HG02759 (cell line): ENCODE measurements around the gene DLG2.

Source experiments
- ATAC-seq: cut with Tn5 transposase; IDR thresholded peaks from one replicate; pipeline ENCODE4 v1.9.1; 2021; ENCODE audit warnings: mild to moderate bottlenecking, moderate library complexity; ENCODE audit not compliant: unreplicated experiment

The DLG2 gene

DNA sequence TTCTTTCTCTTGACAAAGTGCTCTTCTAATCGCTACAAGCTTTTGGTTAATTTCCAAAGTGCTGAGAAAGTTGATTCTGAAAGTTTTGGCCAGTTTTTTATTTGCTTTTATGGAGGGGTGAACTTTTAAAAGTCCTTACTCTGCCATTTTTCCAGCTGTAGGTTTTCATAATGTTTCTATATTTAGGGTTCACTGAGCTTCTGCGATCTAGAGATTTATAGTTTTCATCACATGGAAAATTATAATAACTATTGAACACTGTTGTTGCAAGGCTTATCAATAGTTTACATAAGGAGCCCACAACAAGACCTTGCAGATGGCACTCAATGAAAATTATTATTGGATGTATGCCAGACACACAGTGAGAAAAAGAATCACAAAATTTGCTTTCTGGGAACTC is 55.1 kb downstream of the DLG2 start:
- ATAC-seq: no peak

DNA sequence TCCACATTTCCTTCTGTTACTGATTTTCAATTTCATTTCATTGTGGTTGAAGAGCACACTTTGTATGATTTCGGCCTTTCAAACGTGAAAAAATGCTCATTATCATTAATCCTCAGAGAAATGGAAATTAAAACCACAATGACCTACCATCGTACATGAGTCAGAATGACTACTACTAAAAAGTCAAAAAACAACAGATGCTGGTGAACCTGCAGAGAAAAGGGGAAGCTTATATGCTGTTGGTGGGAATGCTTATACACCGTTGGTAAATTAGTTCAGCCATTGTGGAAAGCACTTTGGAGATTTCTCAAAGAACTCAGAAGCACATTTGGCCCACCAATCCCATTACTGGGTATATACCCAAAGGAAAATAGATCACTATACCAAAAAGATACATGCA is 57.6 kb downstream of the DLG2 start:
- ATAC-seq: no peak

DNA sequence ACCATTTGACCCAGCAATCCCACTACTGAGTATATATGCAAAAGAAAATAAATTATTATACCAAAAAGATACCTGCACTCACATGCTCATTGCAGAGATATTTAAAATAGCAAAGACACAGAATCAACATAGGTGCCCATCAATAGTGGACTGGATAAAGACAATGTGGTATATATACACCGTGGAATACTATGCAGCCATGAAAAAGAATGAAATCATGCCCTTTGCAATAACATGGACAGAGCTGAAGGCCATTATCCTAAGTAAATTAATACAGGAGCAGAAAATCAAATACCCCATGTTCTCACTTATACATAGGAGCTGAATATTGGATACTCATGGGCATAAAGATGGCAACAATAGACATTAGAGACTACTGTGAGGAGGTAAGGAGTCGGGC is 68.7 kb downstream of the DLG2 start:
- no peak for ATAC-seq

DNA sequence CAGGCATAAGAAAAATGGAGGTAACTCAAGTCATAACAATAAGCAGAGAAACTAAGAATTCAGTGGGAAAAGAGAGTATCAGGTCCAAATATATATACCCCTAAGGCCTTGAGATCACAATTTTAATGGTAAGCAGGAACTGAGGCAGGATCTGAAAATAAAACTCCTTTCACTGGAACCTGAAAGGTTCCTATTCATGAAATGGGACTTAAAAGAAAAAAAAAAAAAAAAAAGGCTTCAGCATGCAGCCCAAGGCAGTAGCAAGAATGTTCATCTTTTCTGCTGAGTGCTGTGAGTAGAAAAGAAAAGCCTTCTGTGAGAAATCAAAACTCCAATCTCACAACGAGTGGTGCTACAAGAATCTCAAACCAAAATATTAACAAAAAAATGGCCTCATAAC is 75.3 kb downstream of the DLG2 start:
- ATAC-seq: no peak

DNA sequence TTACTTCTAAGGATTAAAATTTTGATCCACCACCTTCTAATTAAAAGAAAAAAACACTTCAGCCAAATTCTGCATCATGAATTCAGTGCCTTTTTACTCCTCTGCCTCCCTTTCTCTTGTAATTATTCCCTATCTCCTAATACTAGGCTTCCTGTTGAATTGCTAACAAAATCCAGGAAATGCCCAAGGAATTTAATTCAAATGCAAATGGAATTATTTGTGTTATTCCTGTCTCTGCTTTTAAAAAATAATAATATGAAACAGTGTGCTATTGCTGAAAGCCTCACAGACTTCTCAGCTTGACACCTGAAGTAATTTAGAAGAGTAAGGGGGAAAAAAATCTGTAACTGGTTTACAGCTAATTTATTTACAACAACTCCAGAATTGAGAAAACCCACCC is 85.5 kb downstream of the DLG2 start:
- no peak for ATAC-seq

DNA sequence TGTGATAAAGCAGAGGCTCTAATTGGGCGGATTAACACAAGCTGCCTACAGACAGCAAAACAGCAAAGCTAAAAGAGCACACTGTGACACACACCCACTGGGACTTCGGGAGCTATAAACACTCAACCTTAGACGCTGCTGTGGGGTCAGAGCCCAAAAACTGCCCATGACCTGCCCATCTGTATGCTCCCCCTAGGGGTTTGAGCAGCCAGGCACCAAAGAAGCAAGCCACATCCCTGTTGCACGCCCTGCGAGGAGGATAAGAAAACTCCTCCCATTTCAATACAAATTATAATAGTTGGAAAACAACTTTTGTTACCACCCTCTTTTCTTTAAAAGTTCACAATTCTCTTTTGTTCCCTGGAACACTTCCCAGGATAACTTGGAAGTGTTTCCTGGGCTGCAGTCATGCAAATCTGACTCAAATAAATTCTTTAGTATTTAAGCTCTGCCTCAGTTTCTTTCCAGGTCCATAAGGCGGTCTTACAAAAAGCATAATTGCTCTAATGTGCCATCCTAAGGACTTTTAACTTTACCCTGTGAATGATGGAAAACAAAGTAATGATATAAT is 86.4 kb downstream of the DLG2 start:
- no peak for ATAC-seq

DNA sequence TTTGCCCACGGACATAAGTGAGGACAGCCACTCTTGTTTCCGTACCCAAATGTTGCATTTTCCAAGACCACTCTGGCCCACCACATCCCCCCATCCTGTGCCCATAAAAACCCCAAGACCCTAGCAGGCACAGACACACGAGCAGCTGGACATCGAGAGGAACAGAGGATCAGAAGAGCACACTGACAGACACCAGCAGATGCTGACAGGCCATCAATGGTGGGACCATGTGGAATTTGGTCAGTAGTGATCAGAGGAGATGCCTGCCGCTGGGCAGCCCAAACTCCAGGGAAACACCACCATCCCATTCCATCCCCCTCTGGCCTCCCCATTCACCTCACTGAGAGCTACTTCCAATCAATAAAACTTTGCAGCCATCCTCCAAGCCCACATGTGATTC is 87.0 kb downstream of the DLG2 start:
- no peak for ATAC-seq

DNA sequence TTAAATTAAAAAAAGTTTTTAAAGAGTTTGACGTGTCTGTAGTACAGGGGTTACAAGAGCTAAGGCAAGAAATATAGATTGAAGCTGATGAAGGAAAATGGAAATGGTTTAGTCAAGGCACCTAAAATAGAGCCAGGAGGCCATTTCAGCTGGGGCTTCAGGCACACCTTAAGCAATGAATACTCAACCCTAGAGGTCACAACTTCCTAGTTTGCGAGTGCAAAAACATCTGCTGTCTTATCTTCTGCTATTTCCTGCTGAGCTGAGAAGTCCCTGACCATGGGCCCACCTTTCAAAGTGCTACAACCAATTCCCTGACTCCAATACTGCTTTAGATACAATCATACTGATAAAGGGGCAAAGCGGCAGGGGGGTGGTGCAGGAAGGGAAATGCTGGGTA is 87.4 kb downstream of the DLG2 start:
- ATAC-seq: no peak

DNA sequence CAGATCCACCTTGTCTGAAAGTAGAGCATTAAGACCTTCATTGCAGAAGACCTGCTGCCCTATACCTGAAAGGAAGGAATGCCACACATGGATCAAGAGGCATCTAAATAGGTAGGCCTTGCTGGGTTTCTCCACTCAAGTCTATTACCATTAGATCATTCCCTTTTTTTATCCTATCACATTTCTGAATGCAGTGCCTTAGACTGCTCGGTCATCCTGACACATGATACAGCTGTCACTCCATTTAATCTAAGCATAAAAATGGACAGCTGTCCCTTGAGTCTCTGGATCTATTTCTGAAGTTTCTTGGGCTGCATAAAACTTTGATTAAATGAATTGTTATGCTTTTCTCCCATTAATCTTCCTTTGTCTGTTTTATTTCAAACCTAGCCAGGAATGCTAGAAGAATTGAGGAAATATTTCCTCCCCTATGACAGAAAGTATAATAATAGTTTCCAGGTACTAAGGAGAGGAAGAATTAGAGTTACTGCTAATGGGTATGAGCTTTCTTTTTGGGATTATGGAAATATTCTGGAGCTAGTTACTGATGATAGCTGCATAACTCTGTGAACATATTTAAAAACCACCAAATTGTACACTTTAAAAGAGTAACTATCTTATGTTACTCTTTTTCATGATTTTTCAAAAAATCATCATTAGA is 88.0 kb downstream of the DLG2 start:
- no peak for ATAC-seq

DNA sequence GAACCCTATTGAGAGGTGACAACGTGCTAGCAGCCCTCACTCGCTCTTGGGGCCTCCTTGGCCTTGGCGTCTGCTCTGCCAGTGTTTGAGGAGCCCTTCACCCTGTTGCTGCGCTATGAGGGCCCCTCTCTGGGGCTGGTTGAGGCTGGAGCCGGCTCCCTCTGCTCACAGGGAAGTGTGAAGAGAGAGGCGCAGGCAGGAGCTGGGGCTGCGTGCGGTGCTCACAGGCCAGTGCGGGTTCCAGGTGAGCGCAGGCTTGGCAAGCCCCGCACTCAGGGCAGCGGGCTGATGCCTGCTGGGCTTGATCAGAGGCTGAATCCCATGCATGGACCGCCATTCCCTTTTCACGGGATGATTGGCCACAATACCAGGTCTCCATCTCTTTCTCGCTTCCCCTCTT is 90.7 kb downstream of the DLG2 start:
- ATAC-seq: no peak

DNA sequence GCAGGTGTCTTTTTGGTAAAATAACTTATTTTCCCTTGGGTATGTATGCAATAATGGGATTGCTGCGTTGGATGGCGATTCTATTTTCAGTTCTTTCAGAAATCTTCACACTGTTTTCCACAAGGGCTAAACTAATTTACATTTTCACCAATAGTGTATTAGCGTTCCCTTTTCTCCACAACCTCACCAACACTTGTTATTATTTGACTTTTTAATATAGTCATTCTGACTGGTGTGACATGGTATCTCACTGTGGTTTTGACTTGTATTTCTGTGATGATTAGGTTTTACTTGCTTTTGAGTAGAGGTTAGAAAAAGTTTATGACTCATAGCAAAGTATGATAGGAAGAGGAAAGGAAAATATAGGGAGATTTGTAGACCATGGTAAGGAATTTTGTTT is 92.3 kb downstream of the DLG2 start:
- ATAC-seq: no peak

DNA sequence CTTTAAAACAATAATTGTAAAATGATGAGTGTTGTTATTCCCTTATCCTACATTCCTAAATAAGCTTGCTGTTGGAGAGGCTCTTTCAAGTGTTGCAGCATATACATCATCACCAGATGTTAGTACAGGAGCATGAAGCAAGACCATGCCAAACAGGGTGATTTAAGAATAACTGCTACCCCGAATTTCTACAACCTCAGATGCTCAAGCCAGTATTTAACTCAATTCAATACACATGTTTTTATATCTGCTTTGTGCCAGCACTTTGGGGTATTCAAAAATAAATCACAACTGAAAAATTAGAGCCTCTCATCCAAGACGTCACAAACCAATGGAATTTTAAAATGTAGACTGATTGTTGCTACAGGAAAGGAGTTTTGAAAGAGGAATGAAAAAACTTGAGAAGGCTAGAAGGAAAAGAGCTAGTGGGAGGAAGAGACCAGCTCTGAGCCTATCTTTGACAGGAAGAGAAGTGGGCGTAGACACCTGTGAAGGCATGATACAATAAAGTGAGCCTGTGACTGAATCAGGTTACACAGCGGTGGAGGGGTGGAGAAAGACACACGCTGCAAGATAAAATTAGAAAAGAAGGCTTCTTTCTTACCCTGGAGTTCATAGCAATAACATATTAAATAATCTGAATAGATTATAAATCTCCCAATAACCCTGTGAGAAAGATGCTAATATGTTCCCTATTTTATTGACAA is 95.8 kb downstream of the DLG2 start:
- ATAC-seq: no peak

DNA sequence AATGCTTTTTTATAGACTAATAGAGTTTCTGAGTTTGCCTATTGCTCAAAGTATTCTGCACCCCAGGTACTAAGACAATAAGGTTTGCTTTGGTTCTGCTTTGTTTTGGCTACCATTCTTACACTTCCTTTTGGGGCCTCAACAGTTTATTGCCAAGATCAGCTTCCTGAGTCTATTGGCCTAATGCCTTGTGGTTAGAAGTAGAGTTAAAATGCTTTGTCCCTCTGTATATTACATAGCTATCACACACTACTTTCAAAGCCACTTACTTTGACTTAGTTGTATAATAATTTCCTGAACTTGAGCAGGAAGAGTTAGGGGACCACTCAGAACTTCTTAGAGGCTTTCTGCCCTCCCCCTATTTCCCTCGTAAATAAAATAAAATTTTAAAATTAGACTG is 96.5 kb downstream of the DLG2 start:
- ATAC-seq: no peak

DNA sequence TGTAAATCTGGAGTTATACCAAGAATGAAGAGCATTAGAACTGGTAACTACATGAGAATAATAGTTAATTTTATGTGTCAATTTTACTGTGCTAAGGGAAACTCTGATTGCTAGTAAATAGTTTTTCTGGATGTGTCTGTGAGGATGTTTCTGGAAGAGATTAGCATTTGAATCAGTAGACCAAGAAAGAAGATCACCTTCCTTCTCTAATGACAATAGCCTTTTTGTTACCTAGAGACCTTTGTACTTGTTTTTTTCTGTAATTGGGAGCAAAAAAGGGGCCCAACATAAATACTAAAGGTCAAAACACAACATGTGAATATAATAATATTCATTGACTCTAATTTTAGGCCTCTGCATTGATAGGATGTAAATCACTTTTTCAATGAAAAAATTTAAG is 100.6 kb downstream of the DLG2 start:
- no peak for ATAC-seq

DNA sequence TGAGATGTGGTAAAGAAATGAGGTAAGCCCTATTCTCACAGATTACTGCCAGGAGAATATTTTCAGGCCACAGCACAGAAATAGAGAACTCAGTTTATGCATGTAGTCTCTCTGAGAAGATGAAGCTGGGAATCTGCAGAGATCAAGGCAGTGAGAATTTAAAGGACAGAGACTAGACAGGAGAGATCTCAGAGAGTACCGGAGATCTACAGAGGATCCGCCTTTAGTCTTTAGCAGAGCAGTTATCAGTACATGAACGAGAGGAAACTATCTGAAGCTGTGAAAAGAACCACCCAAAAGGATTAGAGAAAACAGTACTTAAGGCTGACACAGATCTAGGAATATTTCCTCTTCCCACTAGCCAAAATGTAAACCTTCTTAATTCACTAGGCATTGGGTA is 101.5 kb downstream of the DLG2 start:
- no peak for ATAC-seq

DNA sequence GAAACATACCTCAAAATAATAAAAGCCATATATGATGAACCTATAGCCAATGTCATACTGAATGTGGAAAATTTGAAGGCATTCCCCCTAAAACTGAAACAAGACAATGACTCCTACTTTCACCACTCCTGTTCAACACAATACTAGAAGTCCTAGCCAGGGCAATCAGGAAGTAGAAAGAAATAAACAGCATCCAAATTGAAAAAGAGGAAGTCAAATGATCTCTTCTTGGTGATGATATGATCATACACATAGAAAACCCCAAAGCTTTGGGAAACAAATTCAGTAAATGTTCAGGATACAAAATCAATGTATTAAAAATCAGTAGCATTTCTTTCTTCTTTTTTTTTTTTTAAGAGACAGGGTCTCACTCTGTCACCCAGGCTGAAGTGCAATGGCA is 109.9 kb downstream of the DLG2 start:
- no peak for ATAC-seq

DNA sequence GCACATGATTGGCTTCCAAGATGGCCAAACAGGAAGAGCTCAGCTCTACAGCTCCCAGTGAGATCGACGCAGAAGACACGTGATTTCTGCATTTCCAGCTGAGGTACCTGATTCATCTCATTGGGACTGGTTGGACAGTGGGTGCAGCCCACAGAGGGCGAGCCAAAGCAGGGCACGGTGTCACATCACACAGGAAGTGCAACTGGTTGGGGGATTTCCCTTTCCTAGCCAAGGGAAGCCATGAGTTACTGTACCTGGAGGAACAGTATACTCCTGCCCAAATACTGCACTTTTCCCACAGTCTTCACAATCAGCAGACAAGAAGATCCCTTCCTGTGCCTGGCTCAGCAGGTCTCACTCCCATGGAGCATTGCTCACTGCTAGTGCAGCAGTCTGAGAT is 131.2 kb downstream of the DLG2 start:
- no peak for ATAC-seq

DNA sequence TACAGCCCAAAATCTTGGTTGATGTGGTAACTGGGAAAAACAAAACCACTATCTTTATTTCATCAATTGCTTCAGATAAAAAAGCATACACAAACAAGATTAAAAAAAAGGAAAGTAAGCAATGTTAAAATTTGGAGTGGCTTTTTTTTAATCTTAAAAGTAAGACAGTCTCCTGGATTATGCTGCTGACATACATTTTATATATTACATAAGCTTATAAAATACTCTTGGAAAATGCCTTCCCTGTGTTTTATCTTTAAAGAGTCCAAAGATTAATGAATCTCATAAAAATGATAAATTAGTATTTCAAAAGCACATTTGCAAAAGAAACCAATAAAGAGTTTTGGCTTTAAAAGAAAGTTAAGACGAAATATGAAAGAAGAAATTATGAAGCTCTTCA is 132.7 kb downstream of the DLG2 start:
- no peak for ATAC-seq

DNA sequence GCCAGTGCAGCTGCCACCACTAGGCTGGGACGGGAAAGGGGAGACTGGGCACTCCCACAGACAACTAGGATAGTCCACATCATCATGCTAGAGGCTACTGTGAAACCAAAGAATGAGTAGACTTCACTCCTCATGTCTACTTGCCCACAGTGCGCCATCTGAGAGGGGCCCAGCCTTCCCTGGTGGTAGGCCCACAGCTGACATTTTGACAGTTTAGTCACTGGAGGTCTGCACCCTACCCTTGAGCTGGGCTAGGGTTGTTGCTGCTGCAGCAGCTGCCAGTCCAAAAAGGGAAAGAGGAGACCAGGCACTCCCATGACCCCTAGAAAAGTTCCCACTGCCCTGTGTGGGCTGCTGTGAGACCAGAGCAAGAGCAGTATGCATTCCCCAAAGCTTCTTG is 141.2 kb downstream of the DLG2 start:
- ATAC-seq: no peak

DNA sequence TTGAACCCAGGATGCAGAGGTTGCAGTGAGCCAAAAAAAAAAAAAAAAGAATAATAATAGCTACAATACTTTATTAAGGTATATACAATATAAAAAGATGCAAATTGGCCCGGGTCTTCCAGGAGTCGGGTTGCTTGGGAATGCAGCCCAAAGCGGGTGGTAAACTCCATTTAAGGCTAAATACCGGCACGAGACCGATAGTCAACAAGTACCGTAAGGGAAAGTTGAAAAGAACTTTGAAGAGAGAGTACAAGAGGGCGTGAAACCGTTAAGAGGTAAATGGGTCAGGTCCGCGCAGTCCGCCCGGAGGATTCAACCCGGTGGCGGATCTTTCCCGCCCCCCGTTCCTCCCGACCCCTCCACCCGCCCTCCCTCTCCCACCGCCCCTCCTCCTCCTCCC is 143.3 kb downstream of the DLG2 start:
- ATAC-seq: no peak

DNA sequence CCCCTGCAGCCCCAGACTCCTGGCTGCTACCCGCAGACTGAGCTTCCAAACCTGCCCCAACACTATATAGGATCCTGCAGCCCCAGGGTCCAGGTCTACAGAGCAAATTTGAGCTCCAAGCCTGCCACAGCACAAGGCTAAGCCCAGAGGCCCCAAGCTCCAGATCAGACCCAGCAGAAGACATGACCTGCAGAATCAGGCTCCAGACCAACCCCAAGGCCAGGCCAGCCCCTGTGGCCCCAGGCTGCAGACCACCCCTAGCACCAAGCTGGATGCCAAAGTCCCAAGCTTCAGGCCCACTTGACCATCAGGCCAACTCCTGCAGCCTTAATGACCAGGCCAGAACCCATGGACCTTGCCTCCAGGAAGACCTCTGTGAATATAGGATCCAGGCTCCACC is 145.3 kb downstream of the DLG2 start:
- no peak for ATAC-seq

DNA sequence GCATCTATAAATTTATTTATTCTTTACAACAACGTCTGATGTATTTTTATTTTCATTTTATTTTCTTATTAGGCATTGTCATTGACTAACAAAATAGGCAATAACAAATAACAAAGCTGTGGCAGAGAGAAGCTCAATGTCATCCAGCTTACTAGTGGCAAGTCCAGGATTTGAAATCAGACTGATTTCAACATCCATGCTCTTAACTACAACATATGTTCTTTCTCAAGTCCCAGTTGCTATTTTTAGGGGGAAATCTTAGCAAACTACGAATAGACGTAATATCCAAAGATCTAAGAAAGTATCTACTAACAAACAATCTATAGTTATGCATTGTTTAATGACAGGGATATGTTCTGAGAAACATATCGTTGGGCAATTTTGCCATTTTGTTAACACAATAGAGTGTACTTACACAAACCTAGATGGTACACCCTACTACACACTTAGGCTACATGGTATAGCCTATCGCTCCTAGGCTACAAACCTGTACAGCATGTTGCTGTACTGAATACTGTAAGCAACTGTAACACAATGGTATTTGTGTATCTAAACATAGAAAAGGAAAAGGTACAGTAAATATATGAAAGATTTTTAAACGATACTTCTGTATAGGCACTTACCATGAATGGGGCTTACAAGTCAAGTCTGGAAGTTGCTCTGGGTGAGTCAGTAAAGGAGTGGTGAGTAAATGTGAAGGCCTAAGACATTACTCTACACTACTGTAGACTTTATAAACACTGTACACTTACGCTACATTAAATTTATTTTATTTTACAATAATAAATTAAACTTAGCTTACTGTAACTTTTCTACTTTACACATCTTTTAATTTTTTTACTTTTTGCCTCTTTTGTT is 151.3 kb downstream of the DLG2 start:
- no peak for ATAC-seq
